NCI-H1092 (cell line): Measurements from ENCODE around the gene METAP2.

Source experiments
- DNase-seq: peaks from one replicate; lab custom pipeline; 2025; lab: John Stamatoyannopoulos, UW

Gene METAP2

DNA sequence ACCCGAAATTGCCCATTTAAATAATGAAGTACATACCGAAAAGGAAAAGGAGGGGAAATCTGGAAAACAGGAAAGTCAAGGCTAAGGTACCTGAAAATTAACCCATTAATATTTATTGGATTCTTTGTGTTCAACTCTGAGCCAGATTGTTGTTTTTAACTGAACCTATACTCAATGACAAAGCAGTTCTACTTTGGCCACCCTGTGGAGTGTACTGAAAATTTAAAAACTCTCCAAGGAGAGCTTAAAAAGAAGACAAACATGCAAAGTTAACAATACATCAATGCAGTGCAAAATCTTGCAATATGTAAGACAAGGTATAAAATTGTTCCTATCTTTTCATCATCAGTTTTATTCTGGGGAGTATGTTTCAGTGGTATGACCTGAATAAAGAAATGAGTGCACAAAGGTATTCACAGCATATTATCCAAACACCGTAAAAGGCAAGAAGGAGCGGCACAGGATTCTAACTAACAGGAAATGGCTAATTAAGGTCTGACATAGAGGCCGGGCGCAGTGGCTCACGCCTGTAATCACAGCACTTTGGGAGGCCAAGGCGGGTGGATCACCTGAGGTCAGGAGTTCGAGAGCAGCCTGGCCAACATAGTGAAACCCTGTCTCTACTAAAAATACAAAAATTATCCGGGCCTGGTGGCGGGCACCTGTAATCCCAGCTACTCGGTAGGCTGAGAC, 75.6 kb downstream of the METAP2 start:
- no peak for DNase-seq

DNA sequence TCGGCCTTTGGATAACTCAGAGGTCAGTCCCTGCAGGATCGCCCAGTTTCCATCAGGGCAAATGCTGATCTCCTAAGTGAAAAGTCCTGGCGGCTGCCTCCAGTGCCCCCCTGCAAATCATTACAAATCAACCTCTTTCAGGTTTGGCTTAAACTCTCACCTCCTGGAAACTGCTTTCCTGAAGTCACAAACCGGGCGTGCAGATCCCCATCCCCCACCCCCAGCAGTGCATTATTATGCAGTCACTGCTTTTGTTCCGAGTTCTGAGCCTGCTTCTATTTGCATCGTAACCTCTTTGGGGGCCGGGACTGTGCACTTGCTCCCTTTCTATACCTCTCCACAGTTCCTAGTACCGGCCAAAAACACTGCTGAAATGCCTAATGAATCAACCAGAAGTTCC, 77.4 kb downstream of the METAP2 start, which contains the start of gene USP44:
Gene USP44, minus strand, starts transcription at position 172 of the 400 bp plus-strand sequence. CDS start 17,220 bp downstream, outside the sequence.
- DNase-seq, result no peak

DNA sequence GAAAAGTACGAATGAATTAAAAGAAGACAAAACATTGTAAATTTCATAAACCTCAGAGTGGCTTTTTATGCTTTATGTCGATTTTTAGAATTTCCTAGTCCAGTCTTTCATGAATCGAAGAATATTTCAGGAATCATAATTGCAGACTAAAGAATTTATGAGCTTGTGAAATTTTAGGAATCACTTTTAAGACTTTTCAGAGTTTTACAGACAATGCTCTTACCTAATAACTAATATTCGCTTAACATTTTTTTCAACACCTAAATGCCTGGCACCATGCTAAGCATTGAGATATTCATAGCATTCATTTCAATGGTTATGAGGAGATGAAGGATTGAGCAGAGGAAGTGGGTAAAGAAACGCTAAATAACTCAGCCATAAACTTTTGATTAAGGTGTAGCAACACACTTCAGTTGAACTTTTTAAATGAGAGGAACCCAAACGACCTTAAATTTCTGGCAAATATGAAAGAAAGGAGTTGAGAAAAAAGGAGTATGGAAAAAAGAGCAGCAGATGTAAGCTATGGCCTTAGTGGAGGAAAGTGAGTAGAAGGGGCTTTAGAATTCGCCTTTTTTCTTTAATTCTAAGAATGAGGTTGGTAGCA, 78.1 kb downstream of the METAP2 start:
- no peak for DNase-seq

DNA sequence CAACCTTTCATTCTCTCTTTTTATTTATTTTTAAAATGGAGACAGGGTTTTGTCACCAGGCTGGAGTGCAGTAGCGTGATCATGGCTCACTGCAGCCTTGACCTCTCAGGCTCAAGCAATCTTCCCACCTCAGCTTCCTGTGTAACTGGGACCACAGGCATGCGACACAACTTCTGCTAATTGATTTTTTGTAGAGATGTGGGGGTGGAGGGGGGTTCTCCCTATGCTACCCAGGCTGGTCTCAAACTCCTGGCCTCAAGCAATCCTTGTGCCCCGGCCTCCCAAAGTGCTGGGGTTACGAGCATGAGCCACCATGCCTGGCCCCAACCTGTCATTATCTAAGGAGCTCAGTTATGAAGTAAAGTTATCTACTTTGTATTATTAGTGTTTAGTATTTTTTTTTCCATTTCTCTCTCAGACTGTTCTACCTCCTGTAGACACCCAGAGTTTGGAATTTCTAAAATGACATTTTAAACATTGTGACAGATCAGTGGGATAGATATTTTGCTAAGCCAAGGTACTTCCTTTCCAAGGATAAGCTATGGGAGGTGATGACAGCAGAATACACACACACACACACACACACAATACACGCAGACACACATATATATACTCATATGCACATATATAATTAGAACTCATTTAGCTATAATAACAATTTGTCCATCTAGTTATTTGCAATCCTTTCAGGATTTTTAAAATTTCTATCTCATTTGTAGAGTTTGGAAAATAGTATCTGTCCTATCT, 79.4 kb downstream of the METAP2 start:
- no peak for DNase-seq

DNA sequence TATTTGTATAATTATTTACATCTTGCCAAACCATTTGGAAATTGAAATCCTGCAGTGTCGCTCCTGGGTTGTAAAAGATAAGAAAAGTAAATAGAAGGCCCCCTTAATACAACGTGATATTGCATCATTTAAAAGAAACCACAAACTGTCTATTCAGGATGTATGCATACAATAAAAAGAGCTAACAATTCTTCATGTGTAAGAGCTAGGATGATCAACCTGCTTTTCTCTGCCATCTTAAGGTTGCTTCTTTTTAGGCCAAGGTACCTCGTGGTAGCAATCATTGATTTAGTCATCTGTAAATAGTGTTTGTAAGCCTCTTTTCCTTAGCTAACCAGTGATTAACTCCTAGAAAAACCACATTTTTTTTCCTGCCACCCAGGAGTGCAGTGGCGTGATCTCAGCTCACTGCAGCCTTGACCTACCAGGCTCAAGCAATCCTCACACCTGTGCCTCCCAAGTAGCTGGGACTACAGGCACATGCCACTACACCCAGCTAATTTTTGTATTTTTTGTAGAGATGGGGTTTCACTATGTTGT, 80.7 kb downstream of the METAP2 start:
- DNase-seq, result no peak

DNA sequence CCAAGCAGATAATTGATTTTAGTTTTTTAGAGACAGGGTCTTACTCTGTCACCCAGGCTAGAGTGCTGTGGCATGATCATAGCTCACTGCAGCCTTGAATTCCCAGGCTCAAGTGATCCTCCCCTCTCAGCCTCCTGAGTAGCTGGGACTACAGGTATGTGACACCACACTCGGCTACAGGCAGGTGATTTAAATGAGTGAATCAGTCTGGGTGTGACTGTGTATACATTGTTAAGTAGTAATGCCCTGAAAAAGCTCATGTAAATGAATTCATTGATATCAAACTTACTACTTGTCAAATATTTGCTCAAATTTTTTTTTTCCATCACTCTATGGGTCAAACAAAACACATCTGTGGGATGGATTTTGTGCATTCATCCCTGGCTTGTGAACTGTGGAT, 83.7 kb downstream of the METAP2 start:
- no peak for DNase-seq
